ENCODE data around the gene PHTF2. TPM values are rescaled to one million over a fixed set of nuclear protein-coding genes. Genes with fewer than 3 reads are reported as not detected.

PHTF2 gene
- total RNA-seq, 1 donor, result 28.6 TPM

GRCh38 chr7:77797734-77798393 lies 709 bp upstream of the PHTF2 start:
- Histone ChIP-seq H2AFZ (ENCODE audit: low read length) (peak overlapping the region; percentile 86), H3K4me2 (ENCODE audit: insufficient read depth, low read length) (peak overlapping the region; percentile 83), H3K36me3 (ENCODE audit: insufficient read depth, low read length) (no peaks in the 10 kb centered on the region), H3K4me1 (ENCODE audit: insufficient read depth, low read length) (peaks cover 21% of the 10 kb centered on the region), H4K20me1 (ENCODE audit: insufficient read depth, low read length) (no peaks in the 10 kb centered on the region), H3K9me3 (ENCODE audit: low read depth, low read length) (no peaks in the 10 kb centered on the region), H3K79me2 (ENCODE audit: insufficient read depth, low read length) (peaks cover 84% of the 10 kb centered on the region), H3K27me3 (ENCODE audit: insufficient read depth, low read length) (no peaks in the 10 kb centered on the region), H3K27ac (ENCODE audit: low read depth, low read length) (peak overlapping the region; percentile 87), H3K4me3 (ENCODE audit: insufficient read depth, low read length) (peak overlapping the region; percentile 95)
- DNase-seq (ENCODE audit: insufficient read length, low spot score, missing footprints), result peak; percentile 58
- TF ChIP-seq CTCF (IDR thresholded peaks at IDR 0.05; ENCODE audit: extremely low read depth, low read depth, low read length), result no peak

GRCh38 chr7:77799078-77799964 lies 748 bp downstream of the PHTF2 start:
- Histone ChIP-seq H4K20me1 (ENCODE audit: insufficient read depth, low read length) (no peaks in the 10 kb centered on the region), H3K79me2 (ENCODE audit: insufficient read depth, low read length) (peaks cover 89% of the 10 kb centered on the region), H3K4me1 (ENCODE audit: insufficient read depth, low read length) (peaks cover 21% of the 10 kb centered on the region), H3K27me3 (ENCODE audit: insufficient read depth, low read length) (no peaks in the 10 kb centered on the region), H3K4me2 (ENCODE audit: insufficient read depth, low read length) (peak overlapping the region; percentile 85), H3K27ac (ENCODE audit: low read depth, low read length) (peak overlapping the region; percentile 67), H3K36me3 (ENCODE audit: insufficient read depth, low read length) (no peaks in the 10 kb centered on the region), H3K4me3 (ENCODE audit: insufficient read depth, low read length) (peak overlapping the region; percentile 95), H2AFZ (ENCODE audit: low read length) (peak overlapping the region; percentile 39), H3K9me3 (ENCODE audit: low read depth, low read length) (no peaks in the 10 kb centered on the region)
- peak; percentile 46 for DNase-seq (ENCODE audit: insufficient read length, low spot score, missing footprints)
- TF ChIP-seq CTCF (IDR thresholded peaks at IDR 0.05; ENCODE audit: extremely low read depth, low read depth, low read length), result no peak

- Histone ChIP-seq H3K27ac (ENCODE audit: low read depth, low read length) (peak overlapping the region; percentile 67), H3K79me2 (ENCODE audit: insufficient read depth, low read length) (peaks cover 89% of the 10 kb centered on the region), H2AFZ (ENCODE audit: low read length) (no peak overlapping the region)
Measured at GRCh38 chr7:77800158-77800557, 1.6 kb downstream of the PHTF2 start.

More at GRCh38 chr7:77800158-77800557, 1.6 kb downstream of the PHTF2 start:
- DNase-seq (ENCODE audit: insufficient read length, low spot score, missing footprints), result no peak
- peak overlapping the region; percentile 85 for H3K4me2 ChIP-seq (ENCODE audit: insufficient read depth, low read length)
- H3K4me1 ChIP-seq (ENCODE audit: insufficient read depth, low read length), result peaks cover 21% of the 10 kb centered on the region
- H3K9me3 ChIP-seq (ENCODE audit: low read depth, low read length), result no peaks in the 10 kb centered on the region
- no peaks in the 10 kb centered on the region for H4K20me1 ChIP-seq (ENCODE audit: insufficient read depth, low read length)
- H3K4me3 ChIP-seq (ENCODE audit: insufficient read depth, low read length), result peak overlapping the region; percentile 95
- no peak for TF ChIP-seq CTCF (IDR thresholded peaks at IDR 0.05; ENCODE audit: extremely low read depth, low read depth, low read length)
- H3K36me3 ChIP-seq (ENCODE audit: insufficient read depth, low read length), result no peaks in the 10 kb centered on the region
- no peaks in the 10 kb centered on the region for H3K27me3 ChIP-seq (ENCODE audit: insufficient read depth, low read length)
